Renal pelvis (tissue), 4 donors: ENCODE measurements around the gene RBFOX2. TPM values are rescaled to one million over a fixed set of nuclear protein-coding genes. Genes with fewer than 3 reads are reported as not detected.
"Not testable (repeated sequence)": the region's sequence is repeated elsewhere in the genome, so short reads cannot be mapped to it uniquely, and the experiment has no call there.

ENCODE experiments used
- DNase-seq: peaks from one replicate; pipeline ENCODE4 v3.0.0-alpha.2; 2013
- polyA plus RNA-seq, 3 donors: library from polyadenylated mRNA; unstranded; fragments of 120-200 nt; gene quantifications; one replicate each; pipeline ENCODE4 v1.2.1, GENCODE V29; 2013; ENCODE audit not compliant: insufficient read length in 3 of 3

RBFOX2 gene
- polyA plus RNA-seq, 3 donors = 121 to 126 (median 125) TPM

GRCh38 chr22:35837101-35837727 lies 191.4 kb downstream of the RBFOX2 start:
- DNase-seq = no peak

- DNase-seq = peak; percentile 81
Measured at GRCh38 chr22:35835998-35836691, 192.5 kb downstream of the RBFOX2 start.

DNA sequence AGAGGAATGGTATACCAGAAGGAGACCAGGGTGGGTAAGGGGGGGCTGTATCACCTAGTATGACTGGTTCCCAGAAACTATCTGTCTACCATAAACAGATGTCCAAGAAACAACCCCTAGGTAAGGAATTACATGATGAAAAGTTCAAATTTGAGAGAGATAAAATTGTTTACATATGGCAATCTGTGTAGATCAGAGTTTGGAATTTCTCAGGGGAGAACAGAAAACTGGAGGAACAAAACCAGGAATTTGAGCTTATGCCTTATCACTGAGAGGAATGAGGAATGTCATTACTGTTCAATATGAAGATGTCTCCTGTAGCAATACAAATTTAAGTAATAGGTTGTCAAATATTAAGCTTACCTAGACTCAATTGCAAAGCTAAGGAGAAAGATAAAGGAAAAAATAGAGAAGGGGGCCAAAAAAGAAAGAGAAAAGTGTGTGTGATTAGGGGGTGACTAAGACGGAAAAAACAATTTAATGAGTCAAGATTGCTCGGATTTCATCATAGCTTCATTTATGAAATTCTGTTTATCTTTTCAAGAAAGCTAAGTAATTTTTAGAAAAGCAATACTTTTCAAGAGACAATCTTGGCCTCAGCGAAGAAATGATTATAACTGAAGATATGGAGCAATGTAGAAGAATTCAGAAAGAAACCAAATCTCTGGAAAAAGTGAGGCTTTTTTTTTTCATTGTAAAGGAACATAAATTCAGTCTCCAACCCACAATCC lies 193.2 kb downstream of the RBFOX2 start:
- DNase-seq = no peak

- DNase-seq = no peak
Measured at GRCh38 chr22:35834061-35834460, 194.6 kb downstream of the RBFOX2 start.

DNA sequence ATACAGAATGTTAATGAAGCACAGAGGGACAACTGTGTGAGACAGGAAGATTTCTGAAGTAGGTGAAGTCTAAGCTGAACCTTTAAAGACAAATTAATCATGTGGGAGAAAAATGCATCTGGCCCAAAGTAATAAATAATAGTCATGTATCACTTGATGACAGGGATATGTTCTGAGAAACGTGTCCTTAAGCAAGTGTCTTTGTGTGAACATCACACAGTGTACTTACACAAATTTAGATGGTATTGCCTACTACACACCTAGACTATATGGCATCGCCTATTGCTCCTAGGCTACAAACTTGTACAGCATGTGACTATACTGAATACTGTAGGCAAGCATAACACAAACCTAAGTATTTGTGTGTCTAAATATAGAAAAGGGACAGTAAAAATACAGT lies 198.3 kb downstream of the RBFOX2 start:
- DNase-seq = no peak

DNA sequence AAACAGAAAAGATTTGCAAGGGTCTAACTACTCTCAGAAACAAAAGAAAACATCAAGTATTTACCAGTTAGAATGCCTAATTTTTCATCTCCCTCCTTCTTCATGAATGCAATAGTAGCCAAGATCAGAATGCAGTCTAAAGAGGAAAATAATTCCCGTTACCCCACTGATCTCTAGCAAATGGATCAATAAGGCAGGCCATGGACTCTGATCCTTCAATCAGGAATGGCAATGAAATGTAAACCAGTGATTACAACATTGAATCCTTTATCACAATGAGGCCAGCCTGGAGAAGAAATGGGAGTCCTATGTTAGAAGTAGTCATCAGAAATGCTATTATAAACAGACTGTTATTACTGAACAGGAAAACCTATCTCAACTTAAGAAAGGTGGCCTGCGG lies 204.4 kb downstream of the RBFOX2 start:
- no peak for DNase-seq

GRCh38 chr22:35821654-35822053 lies 207.0 kb downstream of the RBFOX2 start:
- no peak for DNase-seq

GRCh38 chr22:35819421-35819820 lies 209.2 kb downstream of the RBFOX2 start:
- no peak for DNase-seq

- no peak for DNase-seq
Measured at GRCh38 chr22:35818897-35819296, 209.7 kb downstream of the RBFOX2 start.

- no peak for DNase-seq
Measured at GRCh38 chr22:35812600-35812999, 216.0 kb downstream of the RBFOX2 start.

DNA sequence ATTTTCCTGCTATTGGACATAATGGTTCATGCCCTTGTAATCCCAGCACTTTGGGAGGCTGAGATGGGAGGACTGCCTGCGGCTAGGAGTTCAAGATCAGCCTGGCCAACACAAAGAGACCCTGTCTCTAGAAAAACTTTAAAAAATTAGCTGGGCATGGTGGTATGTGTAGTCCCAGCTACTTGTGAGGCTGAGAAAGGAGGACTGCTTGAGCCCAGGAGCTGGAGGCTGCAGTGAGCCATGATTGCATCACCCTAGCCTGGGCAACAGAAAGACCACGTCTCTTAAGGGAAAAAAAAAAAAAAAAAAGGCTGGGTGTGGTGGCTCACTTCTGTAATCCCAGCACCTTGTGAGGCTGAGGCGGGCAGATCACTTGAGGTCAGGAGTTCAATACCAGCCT lies 217.0 kb downstream of the RBFOX2 start:
- DNase-seq = no peak

DNA sequence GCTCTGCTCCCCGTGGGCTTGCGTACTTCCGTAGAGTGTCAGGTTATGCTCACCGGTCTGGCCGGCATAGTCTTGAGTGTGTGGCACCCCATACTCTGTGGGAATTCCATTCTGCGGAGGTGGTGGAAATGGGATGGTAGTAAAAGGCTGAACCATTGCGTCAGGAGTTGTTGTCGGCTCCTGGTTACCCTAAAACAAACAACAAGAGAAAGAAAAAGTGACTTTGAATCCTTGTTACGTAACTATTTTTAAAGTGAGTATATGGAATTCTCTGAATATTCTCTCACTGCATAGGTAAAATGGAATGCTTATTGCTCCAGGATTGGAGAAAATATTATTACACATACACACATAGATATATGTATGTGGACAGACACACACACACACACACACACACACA lies 218.8 kb downstream of the RBFOX2 start:
- DNase-seq = no peak

GRCh38 chr22:35808377-35808776 lies 220.2 kb downstream of the RBFOX2 start:
- DNase-seq = no peak

DNA sequence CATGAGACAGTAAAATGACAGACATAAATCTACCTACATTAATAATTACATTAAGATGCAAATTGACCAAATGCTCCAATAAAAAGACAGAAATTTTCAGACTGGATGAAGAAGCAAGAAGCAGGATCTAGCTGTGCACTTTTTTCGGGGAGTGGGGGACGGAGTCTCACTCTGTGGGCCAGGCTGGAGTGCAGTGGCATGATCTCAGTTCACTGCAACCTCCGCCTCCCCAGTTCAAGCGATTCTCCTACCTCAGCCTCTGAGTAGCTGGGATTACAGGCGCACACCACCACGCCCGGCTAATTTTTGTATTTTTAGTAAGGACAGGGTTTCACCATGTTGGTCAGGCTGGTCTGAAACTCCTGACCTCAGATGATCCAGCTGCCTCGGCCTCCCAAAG lies 222.0 kb downstream of the RBFOX2 start:
- DNase-seq = not testable (repeated sequence)

DNA sequence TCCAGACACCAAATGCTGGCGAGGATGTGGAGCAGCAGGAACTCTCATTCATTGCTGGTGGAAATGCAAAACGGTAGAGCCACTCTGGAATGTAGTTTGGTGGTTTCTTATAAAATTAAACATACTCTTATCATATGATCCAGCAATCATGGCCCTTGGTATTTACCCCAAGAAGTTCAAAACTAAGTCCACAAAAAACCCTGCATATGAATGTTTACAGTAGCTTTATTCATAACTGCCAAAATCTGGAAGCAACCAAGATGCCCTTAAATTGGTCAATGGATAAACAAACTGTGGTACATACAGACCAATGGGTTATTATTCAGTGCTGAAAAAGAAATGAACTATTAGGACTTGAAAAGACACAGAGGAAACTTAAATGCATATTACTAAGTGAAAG lies 223.2 kb downstream of the RBFOX2 start:
- no peak for DNase-seq

DNA sequence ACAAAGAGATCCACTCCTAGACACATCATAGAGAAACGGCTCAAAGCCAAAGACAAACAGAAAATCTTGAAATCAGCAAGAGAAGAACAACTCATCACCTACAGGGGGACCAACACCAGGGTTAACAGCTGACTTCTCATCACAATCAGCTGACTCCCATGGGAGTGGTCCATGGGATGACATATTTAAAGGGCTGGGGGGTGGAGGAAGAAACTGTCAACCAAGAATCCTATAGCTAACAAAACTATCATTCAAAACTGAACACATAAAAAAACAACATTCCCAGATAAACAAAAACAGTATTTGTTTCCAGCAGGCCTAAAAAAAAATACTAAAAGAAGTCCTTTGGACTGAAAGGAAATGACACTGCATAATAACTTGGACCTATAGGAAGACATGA lies 224.2 kb downstream of the RBFOX2 start:
- DNase-seq = no peak

DNA sequence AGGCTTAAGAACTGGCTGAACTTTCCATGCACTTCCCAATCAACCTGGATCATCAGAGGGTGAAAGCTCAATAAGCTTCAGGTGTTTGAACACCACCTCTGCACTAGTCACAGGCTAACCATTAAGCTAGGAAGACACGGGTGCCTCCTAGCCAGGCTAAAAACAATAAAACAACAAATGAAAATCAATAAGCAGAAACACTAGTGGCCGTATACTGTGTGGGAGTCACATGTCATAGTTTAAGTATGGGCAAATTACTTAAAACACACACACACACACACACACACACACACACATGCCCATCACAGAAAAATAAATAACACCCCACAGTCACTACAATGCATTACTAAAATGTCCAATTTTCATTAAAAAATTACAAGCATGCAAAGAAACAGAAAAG lies 225.7 kb downstream of the RBFOX2 start:
- no peak for DNase-seq

GRCh38 chr22:35801301-35801700 lies 227.3 kb downstream of the RBFOX2 start:
- not testable (repeated sequence) for DNase-seq

DNA sequence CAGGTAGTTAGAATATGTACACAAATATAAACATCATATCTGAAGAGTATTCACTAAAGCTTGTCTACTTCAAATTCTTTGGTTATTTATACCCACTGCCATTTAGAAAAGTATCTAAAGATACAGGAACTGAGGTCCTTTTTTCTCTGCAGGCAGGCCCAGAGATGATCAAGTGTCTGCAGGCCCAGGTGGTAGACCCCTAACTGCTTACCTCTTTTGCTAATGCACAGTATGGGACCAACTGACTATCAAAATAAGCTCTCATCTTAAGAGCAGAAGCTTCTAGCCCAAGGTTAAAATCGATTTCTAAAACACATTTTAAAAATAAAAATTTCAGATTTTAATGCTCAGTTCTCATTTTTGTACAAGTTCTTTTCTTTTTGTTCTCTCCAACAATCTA lies 229.5 kb downstream of the RBFOX2 start:
- no peak for DNase-seq

- no peak for DNase-seq
Measured at GRCh38 chr22:35797411-35797810, 231.2 kb downstream of the RBFOX2 start.

DNA sequence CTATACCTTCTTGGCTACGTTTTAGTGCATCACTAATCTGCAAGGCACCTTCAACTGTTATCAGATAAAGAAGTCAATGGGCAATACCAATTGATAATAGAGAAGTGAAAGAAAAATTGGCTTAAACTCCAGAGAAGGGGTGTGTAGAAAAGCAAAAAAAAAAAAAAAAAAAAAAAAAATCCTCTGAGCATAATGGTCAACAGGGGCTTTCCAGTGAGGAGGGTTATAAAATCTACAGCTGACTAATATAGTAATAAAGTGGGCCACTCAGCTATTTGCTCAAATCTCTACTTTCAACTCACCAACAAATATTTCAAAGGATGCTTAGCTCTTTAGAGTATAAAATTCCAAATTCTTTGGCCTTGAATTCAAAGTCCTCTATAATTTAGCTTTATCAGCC lies 233.1 kb downstream of the RBFOX2 start:
- no peak for DNase-seq

GRCh38 chr22:35792506-35792905 lies 236.1 kb downstream of the RBFOX2 start:
- DNase-seq = no peak

- not testable (repeated sequence) for DNase-seq
Measured at GRCh38 chr22:35791788-35792187, 236.8 kb downstream of the RBFOX2 start.
